ENCODE data around the gene ZNF441. TPM values are rescaled to one million over a fixed set of nuclear protein-coding genes. Genes with fewer than 3 reads are reported as not detected.

Gene ZNF441
- total and polyA plus RNA-seq, 2 of the 13 experiments (the other 11 are each of a cell fraction or from before 2014, with no cell fraction given), result 2.8 to 10.0 TPM

- TF ChIP-seq IRF9 (CRISPR knock-in tag; IDR thresholded peaks at IDR 0.05; ENCODE audit: borderline replicate concordance) (no peak), SIN3A (IDR thresholded peaks at IDR 0.05; ENCODE audit: borderline replicate concordance, low read depth, low read length) (no peak), HOMEZ (CRISPR knock-in tag; IDR thresholded peaks at IDR 0.05; ENCODE audit: low read depth) (0 out of 2 replicates have a peak, but pooled peaks have one; percentile 10), PRPF4 (IDR thresholded peaks at IDR 0.05; ENCODE audit: low read depth, low read length, poor library complexity, severe bottlenecking) (no peak), POGZ (CRISPR knock-in tag; IDR thresholded peaks at IDR 0.05) (peak; percentile 62), ASH2L (IDR thresholded peaks at IDR 0.05; ENCODE audit: insufficient read length, low read depth, low read length) (peak; percentile 74), PBX2 (CRISPR knock-in tag; IDR thresholded peaks at IDR 0.05) (peak; percentile 92), MYPOP (CRISPR knock-in tag; IDR thresholded peaks at IDR 0.05) (peak; percentile 86), YY1 (IDR thresholded peaks at IDR 0.05; ENCODE audit: insufficient read depth, insufficient replicate concordance, low read depth, low read length) (peak; percentile 42), MAZ (IDR thresholded peaks at IDR 0.05; ENCODE audit: borderline replicate concordance, low read depth, low read length) (no peak), MAZ (CRISPR knock-in tag; IDR thresholded peaks at IDR 0.05; ENCODE audit: low read depth) (peak; percentile 73; the same call in 1 of the 2 replicates), ZBTB7A (CRISPR knock-in tag; IDR thresholded peaks at IDR 0.05) (peak; percentile 33; the same call in 1 of the 2 replicates), ZNF124 (CRISPR knock-in tag; IDR thresholded peaks at IDR 0.05) (0 out of 2 replicates have a peak, but pooled peaks have one; percentile 63), ZNF451 (CRISPR knock-in tag; IDR thresholded peaks at IDR 0.05) (peak; percentile 49; the same call in 1 of the 2 replicates), ZNF878 (CRISPR knock-in tag; IDR thresholded peaks at IDR 0.05) (peak; percentile 96; the same call in 1 of the 2 replicates), NRL (CRISPR knock-in tag; IDR thresholded peaks at IDR 0.05; ENCODE audit: borderline replicate concordance) (peak; percentile 21; the same call in 1 of the 2 replicates), ZMYM4 (CRISPR knock-in tag; IDR thresholded peaks at IDR 0.05) (peak; percentile 87), CBX1 (IDR thresholded peaks at IDR 0.05; ENCODE audit: low read depth) (peak; percentile 82), ZNF879 (CRISPR knock-in tag; IDR thresholded peaks at IDR 0.05) (peak; percentile 76; the same call in 1 of the 2 replicates), BCL3 (CRISPR knock-in tag; IDR thresholded peaks at IDR 0.05) (peak; percentile 94; the same call in 1 of the 2 replicates), GTF2F1 (IDR thresholded peaks at IDR 0.05; ENCODE audit: low read length) (0 out of 2 replicates have a peak, but pooled peaks have one; percentile 17)
- TF ChIP-seq, protein P1, sequence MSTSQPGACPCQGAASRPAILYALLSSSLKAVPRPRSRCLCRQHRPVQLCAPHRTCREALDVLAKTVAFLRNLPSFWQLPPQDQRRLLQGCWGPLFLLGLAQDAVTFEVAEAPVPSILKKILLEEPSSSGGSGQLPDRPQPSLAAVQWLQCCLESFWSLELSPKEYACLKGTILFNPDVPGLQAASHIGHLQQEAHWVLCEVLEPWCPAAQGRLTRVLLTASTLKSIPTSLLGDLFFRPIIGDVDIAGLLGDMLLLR (CRISPR knock-in tag; IDR thresholded peaks at IDR 0.05), result peak; percentile 66; the same call in 1 of the 2 replicates
These were observed 47.4 kb downstream of the ZNF441 start, which contains the start of gene ZNF440 (continued) for GRCh38 chr19:11814029-11814699.

Data from HepG2 (cell line).